SK-N-MC (cell line): ENCODE results near the gene DUSP3.

ENCODE experiments used
- EZH2 ChIP-seq: fragments of 200-600 bp; sonication (generic); IDR thresholded peaks from one replicate; pipeline ENCODE4 v1.6.1; 2017; ENCODE audit warnings: antibody characterized with exemption
- POLR2AphosphoS5 ChIP-seq: IDR thresholded peaks from 2 replicates; pipeline ENCODE4 v1.6.1; 2012; ENCODE audit warnings: mild to moderate bottlenecking, low read depth, low read length, borderline replicate concordance

DNA sequence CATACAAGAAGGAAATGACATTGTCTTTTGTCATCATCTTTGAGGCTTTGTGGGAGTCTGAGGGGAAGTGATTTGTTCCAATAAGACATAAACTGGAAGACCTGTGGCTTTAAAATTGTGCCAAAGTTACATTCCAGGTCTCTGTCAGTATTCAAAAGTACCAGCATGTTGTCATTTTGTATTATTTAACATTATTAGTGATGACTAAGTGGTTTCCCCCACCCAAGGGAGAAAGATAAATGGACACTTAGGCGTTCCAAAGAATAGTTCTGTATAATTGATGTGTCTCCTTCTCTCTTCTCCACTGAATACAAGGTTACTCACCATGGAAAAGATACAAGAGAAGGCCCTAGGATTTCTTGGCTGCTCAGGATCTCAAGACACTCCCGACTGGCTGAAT is 5.3 kb upstream of the DUSP3 start:
- TF ChIP-seq EZH2 (no peak), POLR2AphosphoS5 (no peak)
